ENCODE measurements around the gene EFL1. TPM values are rescaled to one million over a fixed set of nuclear protein-coding genes. Genes with fewer than 3 reads are reported as not detected.

The EFL1 gene
- total RNA-seq, 2 donors from 2014 or later = 19.6 to 28.9 TPM

DNA sequence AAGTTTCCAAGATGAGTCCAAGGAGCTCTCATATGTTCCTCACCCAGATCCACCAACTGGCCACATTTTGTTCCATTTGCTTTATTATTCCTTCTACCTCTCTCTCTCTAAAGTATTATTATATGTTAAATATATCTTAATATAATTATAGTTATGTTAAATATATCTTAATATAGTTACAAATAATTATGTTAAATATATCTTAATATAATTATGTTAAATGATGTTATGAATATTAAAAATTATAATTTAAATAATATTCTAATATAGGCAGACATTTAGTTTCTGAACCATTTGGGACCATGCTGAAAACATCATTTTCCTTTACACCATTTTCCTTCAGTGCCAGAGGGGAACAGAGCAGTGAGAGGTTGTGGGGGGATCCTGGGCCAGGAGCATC lies 166.7 kb downstream of the EFL1 start:
- Mint-ChIP-seq H3K9me3 (no peaks in the 10 kb centered on the region), H3K36me3 (no peaks in the 10 kb centered on the region), H3K27ac (no peak overlapping the region)
- DNase-seq (ENCODE audit: low spot score in 2 of 2) (no peak), ATAC-seq (no peak)

DNA sequence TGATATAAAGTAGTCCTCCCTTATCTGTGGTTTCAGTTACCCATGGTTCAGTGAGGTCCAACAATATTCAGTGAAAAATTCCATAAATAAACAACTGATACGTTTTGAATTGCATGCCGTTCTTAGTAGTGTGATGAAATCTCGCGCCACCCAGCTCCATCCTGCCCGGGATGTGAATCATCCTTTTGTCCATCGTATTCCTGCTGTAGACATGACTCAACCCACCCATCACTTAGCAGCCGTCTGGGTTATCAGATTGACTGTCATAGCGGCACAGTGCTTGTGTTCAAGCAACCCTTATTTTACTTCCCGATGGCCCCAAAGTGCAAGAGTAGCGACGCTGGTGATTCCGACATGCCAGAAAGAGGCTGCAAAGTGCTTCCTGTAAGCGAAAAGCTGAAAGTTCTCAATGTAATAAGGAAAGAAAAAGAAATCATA lies 168.7 kb downstream of the EFL1 start:
- Mint-ChIP-seq H3K36me3 (no peaks in the 10 kb centered on the region), H3K27ac (no peak overlapping the region), H3K9me3 (no peaks in the 10 kb centered on the region)
- DNase-seq (ENCODE audit: low spot score in 2 of 2) = no peak
- no peak for ATAC-seq

DNA sequence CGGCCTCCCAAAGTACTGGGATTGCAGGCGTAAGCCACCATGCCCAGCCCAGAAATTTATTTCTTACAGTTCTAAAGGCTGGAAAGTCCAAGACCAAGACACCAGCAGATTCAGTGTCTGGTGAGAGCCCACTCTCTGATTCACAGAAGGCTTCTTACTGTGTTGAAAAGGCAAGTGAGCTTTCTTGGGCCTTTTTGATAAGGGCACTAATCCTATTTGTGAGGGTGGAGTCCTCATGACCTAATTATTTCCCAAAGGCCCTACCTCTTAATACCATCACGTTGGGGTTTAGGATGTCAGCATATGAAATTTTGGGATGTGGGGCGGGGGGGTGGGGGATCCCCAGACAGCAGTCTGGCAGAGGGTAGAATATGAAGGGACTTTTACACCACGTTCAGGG lies 169.2 kb downstream of the EFL1 start:
- ATAC-seq (no peak), DNase-seq (ENCODE audit: low spot score in 2 of 2) (no peak)
- Mint-ChIP-seq H3K36me3 (no peaks in the 10 kb centered on the region), H3K9me3 (no peaks in the 10 kb centered on the region), H3K27ac (no peak overlapping the region)

DNA sequence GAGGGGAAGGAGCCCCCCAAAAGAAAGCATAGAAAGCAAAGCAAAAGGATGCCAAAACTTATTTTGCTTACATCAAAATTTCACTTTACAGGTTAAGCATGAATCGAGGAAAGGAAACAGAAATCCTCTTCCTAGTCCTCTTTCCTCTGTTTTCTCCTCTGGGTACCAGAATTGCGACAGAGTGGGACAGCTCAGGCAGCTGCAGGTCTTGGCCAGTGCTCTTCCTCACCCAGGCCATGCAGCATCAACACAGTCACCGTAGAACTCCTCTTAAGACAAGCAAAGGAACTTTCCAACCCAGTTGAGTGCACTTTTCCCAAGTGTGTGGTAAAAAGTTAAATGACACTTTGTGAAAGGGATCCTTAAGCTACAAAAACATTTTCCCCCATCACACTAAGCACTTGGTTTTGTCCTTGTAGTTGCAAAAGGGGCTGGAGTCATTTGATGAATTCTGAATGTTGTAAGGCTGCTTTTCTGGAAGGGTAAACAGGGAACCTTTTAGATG lies 170.8 kb downstream of the EFL1 start:
- Mint-ChIP-seq H3K36me3 (no peaks in the 10 kb centered on the region), H3K27ac (no peak overlapping the region), H3K9me3 (no peaks in the 10 kb centered on the region)
- DNase-seq (ENCODE audit: low spot score in 2 of 2) (no peak), ATAC-seq (no peak)

DNA sequence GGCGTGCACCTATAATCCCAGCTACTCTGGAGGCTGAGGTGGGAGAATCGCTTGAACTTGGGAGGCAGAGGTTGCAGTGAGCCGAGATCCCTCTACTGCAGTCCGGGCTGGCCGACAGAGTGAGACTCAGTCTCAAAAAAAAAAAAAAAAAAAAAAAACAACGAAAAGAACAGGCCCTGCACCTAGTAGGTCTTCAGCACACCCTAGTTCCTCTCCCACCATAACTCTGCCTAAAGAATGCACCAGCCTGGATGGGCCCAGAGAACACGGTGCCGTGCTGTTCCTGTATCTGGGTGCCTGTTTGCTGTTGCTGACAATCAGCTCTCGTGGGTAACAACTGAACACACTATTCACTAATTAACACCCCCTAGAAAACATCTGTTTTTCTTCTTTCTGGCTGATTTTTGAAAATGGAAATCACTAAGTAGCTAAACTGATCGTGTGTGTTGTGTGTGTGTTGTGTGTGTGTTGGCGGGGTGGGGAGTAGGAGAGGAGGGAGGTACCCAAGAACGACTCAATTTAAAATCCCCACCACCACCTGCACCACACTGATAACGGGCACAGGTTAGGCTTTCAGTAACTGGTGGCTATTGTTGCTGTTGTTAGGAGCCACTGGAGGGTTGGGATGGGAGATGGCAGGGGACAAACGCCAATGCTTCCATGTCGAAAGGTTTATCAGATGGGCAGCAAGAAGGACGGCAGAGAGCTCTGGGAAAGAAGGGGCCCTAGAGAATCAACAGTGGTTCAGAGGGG lies 176.1 kb downstream of the EFL1 start:
- DNase-seq (ENCODE audit: low spot score in 2 of 2) (no peak), ATAC-seq (no peak)
- no peak overlapping the region for H3K27ac Mint-ChIP-seq
- no peaks in the 10 kb centered on the region for H3K36me3 Mint-ChIP-seq
- no peaks in the 10 kb centered on the region for H3K9me3 Mint-ChIP-seq

DNA sequence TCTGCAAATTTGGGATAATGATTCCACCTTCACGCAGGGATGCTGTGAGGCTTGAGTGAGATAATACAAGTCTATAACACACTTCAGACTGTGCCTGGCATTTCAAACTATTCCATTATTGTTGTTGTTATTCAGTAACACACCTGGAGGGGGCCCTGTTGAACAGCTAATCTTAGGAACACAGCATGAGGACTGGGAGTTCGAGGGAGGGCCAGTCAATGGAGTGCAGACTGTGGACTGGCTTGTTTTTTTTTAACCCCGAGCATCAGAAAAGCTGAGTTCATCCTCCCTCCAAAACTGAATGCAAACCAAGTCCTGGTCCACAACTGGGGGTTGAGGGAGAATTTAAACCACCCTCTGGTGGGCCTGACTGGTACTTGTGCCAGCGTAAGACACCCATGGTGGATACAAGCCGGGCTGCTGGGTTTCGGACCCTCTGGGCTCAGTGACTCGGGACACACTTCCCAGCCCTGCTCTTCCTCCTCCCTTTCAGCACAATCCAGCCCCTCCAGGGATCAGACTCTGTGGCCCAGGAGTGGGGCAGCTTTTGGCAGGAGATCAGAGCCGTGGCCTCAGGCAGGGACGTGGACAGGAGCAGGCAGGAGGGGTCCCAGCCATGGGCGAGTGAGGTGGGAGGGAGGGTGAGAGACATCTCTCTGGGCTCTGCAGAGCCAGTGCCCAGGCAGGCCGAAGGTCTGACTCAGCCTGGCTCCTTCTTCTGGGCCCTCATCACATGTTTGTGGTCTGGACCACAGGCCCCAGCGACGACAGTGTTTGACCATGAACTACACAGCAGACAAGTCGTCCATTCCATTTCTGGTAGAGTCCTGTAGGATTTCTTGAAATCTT lies 180.4 kb downstream of the EFL1 start:
- ATAC-seq = peak in 1 of 2 donors; percentile 40
- H3K9me3 Mint-ChIP-seq = no peaks in the 10 kb centered on the region
- no peak overlapping the region for H3K27ac Mint-ChIP-seq
- H3K36me3 Mint-ChIP-seq = no peaks in the 10 kb centered on the region
- no peak for DNase-seq (ENCODE audit: low spot score in 2 of 2)

DNA sequence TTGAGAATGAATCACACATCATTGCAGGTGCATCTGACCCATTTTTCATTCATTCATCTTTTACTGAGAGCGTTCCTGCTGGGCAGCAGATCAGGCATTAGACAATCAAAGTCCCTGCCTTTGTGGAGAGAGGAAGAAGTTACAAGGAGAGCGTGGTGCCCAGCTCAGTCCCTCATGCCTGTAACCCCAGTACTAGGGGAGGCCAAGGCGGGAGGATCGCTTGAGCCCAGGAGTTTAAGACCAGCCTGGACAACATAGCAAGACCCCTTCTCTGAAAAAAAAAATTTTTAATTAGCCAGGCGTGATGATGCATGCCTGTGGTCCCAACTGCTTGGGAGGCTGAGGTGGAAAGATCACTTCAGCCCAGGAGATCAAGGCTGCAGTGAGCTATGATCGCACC lies 181.8 kb downstream of the EFL1 start:
- DNase-seq (ENCODE audit: low spot score in 2 of 2) = no peak
- no peaks in the 10 kb centered on the region for H3K36me3 Mint-ChIP-seq
- ATAC-seq = no peak
- peak overlapping the region in 1 of 2 donors; percentile 22 for H3K27ac Mint-ChIP-seq
- no peaks in the 10 kb centered on the region for H3K9me3 Mint-ChIP-seq

Other genes with a start within 250 kb of the EFL1 start
- gene MEX3B, start 216.7 kb downstream of the EFL1 start, total RNA-seq = 1 to 10 TPM; 1.2 to 1.5 TPM
- under 1 TPM in 1 of 2 donors, not detected in 1; 0.64 TPM for gene SAXO2, start 84 bp upstream of the EFL1 start, total RNA-seq
- 1 to 10 TPM in 1 of 2 donors, under 1 TPM in 1; 0.57 to 1.8 TPM for gene GOLGA6L10, start 86.7 kb upstream of the EFL1 start, total RNA-seq
- 1 to 10 TPM; 1.2 to 4.4 TPM for gene GOLGA6L9, start 167.1 kb upstream of the EFL1 start, total RNA-seq